Measurements from ENCODE around the gene CD6.

CD6 gene

GRCh38 chr11:60935676-60936442 lies 35.6 kb upstream of the CD6 start:
- FAIRE-seq (no peak), DNase-seq (ENCODE audit: low spot score) (no peak)

- FAIRE-seq (no peak), DNase-seq (ENCODE audit: low spot score) (no peak)
These were observed 34.9 kb upstream of the CD6 start for GRCh38 chr11:60936467-60937143.

GRCh38 chr11:60937144-60937527 lies 34.3 kb upstream of the CD6 start:
- DNase-seq (ENCODE audit: low spot score), result no peak
- no peak for FAIRE-seq

- DNase-seq (ENCODE audit: low spot score) (no peak), FAIRE-seq (no peak)
These were observed 33.7 kb upstream of the CD6 start for GRCh38 chr11:60937811-60938210.

GRCh38 chr11:60938500-60938899 lies 33.0 kb upstream of the CD6 start:
- DNase-seq (ENCODE audit: low spot score), result no peak
- FAIRE-seq, result no peak

- DNase-seq (ENCODE audit: low spot score) (no peak), FAIRE-seq (no peak)
These were observed 32.2 kb upstream of the CD6 start for GRCh38 chr11:60939301-60939700.

GRCh38 chr11:60939855-60940254 lies 31.6 kb upstream of the CD6 start:
- FAIRE-seq, result no peak
- no peak for DNase-seq (ENCODE audit: low spot score)

- DNase-seq (ENCODE audit: low spot score), result no peak
- FAIRE-seq, result no peak
These were observed 29.9 kb upstream of the CD6 start for GRCh38 chr11:60941371-60942119.

GRCh38 chr11:60942219-60942618 lies 29.3 kb upstream of the CD6 start:
- no peak for DNase-seq (ENCODE audit: low spot score)
- FAIRE-seq, result no peak

- DNase-seq (ENCODE audit: low spot score) (no peak), FAIRE-seq (no peak)
These were observed 28.4 kb upstream of the CD6 start for GRCh38 chr11:60942970-60943565.

GRCh38 chr11:60944490-60945294 lies 26.8 kb upstream of the CD6 start:
- no peak for DNase-seq (ENCODE audit: low spot score)
- no peak for FAIRE-seq

- DNase-seq (ENCODE audit: low spot score) (no peak), FAIRE-seq (no peak)
These were observed 26.2 kb upstream of the CD6 start for GRCh38 chr11:60945295-60945667.

GRCh38 chr11:60946601-60947264 lies 24.7 kb upstream of the CD6 start:
- FAIRE-seq (no peak), DNase-seq (ENCODE audit: low spot score) (no peak)

GRCh38 chr11:60947700-60948099 lies 23.8 kb upstream of the CD6 start:
- no peak for DNase-seq (ENCODE audit: low spot score)
- FAIRE-seq, result no peak

- no peak for DNase-seq (ENCODE audit: low spot score)
- FAIRE-seq, result no peak
These were observed 23.2 kb upstream of the CD6 start for GRCh38 chr11:60948250-60948649.

- no peak for DNase-seq (ENCODE audit: low spot score)
- FAIRE-seq, result no peak
These were observed 21.5 kb upstream of the CD6 start for GRCh38 chr11:60950024-60950423.

- no peak for DNase-seq (ENCODE audit: low spot score)
- FAIRE-seq, result no peak
These were observed 20.4 kb upstream of the CD6 start for GRCh38 chr11:60950933-60951605.

- DNase-seq (ENCODE audit: low spot score), result no peak
- no peak for FAIRE-seq
These were observed 19.9 kb upstream of the CD6 start for GRCh38 chr11:60951606-60951903.

GRCh38 chr11:60951904-60952741 lies 19.4 kb upstream of the CD6 start, which contains the start of gene SLC15A3:
TSS of gene SLC15A3 (minus strand) at chr11:60952176. CDS start at chr11:60951551, 625 bp downstream.
- FAIRE-seq (no peak), DNase-seq (ENCODE audit: low spot score) (no peak)
